Measurements from ENCODE around the gene ZNF571.
A peak's percentile ranks its signal among the peaks of the same experiment; 100 is the strongest.

The ZNF571 gene

DNA sequence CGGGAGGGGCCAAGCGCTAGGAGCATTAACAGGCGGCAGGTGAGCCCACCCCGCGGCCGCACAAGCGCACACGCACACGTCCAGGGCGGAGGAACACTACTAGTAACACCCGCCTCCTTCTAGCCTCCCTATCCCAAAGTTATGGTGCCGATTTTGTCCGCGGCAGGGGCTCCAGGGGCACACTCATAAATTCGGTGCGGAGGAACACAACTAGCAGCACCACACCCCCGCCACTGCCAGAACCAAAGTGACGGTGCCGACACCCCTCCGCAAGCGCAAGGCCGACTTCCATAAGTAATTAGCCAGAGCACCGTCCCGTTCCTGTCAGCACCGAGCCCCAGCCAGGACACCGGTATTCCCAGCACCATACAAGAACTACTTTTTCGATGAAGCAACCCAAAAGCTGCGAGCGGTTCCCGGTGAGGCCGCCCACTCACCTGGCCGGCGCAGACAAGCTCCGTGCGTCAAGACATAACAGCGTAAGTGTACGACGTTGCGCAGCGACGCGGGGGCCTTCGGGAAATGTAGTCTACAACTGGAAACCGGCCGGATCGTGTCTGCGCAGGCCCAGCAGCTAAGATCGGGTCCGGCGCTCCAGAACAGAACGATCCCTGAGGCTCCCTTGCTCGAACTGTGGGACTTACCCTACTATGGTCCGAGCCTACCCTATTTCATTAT is at the start of gene ZNF571, which contains the start of gene ZNF540:
Gene ZNF571, minus strand, starts transcription at position 489 of the 678 bp plus-strand sequence. CDS start 8,116 bp downstream, outside the sequence.
Gene ZNF540, plus strand, starts transcription at position 573 of the 678 bp plus-strand sequence. CDS start 3,572 bp downstream, outside the sequence.
- Mint-ChIP-seq H3K27ac (peak within 1 kb of the TSS; percentile 95), H3K9me3 (ENCODE audit: low read depth) (peaks cover 13% of the 10 kb centered on the region), H3K27me3 (no peaks in the 10 kb centered on the region), H3K4me3 (peak within 1 kb of the TSS; percentile 97), H3K4me1 (ENCODE audit: low read depth) (peaks cover 34% of the 10 kb centered on the region), H3K36me3 (peaks cover 33% of the 10 kb centered on the region)

DNA sequence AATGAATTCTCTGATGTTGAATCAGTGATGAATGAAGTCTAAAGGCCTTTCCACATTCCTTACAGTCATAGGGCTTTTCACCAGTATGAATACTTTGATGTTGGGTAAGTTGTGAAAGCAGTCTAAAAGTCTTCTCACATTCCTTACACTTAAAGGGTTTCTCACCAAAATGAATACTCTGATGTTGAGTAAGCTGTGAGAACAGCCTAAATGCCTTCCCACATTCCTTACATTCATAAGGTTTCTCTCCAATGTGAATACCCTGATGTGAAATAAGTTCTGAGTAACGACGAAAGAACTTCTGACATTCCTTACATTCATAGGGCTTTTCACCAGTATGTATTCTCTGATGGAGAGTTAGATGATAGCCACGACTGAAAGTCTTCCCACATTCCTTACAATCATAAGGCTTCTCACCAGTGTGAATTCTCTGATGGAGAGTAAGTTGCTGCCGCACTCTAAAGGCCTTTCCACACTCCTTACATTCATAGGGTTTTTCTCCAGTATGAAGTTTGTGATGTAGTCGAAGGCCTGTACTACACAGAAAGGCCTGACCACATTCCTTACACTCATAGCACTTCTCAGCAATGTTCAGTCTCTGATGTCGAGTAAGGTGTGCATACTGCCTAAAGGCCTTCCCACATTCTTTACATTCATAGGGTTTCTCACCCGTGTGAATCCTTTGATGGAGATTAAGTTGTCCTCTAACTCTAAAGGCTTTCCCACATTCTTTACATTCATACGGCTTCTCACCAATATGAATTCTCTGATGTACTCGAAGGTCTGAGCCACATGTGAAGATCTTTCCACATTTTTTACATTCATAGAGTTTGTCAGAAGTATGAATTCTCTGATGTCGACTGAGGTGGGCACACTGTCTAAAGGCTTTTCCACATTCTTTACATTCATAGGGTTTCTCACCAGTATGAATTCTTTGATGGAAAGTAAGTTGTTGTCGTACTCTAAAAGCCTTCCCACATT is 40.8 kb upstream of the ZNF571 start:
- H3K4me1 Mint-ChIP-seq (ENCODE audit: low read depth), result no peaks in the 10 kb centered on the region
- H3K9me3 Mint-ChIP-seq (ENCODE audit: low read depth), result peaks cover 38% of the 10 kb centered on the region
- no peaks in the 10 kb centered on the region for H3K27me3 Mint-ChIP-seq
- H3K27ac Mint-ChIP-seq, result no peak overlapping the region
- H3K36me3 Mint-ChIP-seq, result peaks cover 45% of the 10 kb centered on the region
- no peak overlapping the region for H3K4me3 Mint-ChIP-seq

DNA sequence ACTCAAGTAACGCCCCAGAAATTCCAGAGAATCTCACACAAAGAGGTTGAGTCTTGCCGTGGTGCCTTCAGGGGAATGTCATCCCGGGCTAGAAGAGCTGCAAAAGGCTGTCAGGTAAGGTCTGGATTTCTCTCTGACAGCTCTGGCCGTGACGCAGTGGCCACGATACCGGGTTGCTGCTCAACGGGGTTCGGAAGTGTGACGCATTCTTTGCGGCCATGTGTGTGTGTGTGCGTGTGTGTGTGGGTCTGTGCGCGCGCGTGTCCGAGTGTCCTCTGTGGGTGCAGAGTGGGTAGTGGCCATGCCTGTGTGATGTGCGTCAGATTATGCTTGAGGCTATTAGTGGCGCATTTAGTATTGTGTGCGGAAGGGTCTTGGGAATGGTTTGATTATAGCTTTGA is 390 bp upstream of the ZNF571 start:
- Mint-ChIP-seq H3K36me3 (peaks cover 38% of the 10 kb centered on the region), H3K4me3 (peak overlapping the region; percentile 97), H3K9me3 (ENCODE audit: low read depth) (peaks cover 13% of the 10 kb centered on the region), H3K27me3 (no peaks in the 10 kb centered on the region), H3K27ac (peak overlapping the region; percentile 95), H3K4me1 (ENCODE audit: low read depth) (peaks cover 34% of the 10 kb centered on the region)

DNA sequence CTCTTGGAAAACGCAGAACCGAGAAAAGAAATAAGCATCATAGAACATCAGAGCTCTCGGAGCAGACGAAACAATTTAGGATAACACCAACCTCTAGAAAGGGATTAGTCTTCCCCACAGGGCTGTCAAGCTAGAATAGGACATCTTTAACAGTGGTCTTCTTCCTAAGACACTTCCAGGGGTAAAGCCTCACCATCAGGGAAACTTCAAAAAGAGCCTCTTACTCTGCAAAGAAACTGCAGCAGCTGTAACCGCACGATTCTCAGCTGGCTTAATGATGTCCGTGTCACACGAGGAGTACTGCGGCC is 642 bp downstream of the ZNF571 start:
- Mint-ChIP-seq H3K9me3 (ENCODE audit: low read depth) (peaks cover 12% of the 10 kb centered on the region), H3K27ac (peak overlapping the region; percentile 95), H3K4me1 (ENCODE audit: low read depth) (peaks cover 34% of the 10 kb centered on the region), H3K4me3 (peak overlapping the region; percentile 97), H3K36me3 (peaks cover 33% of the 10 kb centered on the region), H3K27me3 (no peaks in the 10 kb centered on the region)

DNA sequence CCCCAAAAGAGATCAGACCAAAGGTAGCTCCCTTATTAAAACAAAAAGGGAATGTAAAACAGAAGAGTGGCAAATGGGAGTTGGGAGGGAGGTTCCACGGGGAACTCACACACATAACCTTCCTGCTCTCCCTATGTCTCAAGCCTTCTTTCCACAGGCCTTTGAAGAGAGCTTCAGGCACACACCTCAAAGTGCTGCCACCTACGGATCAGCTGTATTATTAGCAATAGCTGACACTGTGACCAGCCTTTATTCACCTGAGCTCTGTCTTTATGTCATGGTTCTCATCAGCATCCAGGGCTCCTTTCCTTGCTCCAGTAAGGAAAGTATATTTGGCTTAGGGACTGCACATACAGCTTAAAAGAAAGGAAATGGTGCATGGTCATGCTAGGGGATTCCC is 11.3 kb downstream of the ZNF571 start:
- H3K9me3 Mint-ChIP-seq (ENCODE audit: low read depth), result peaks cover 29% of the 10 kb centered on the region
- peaks cover 54% of the 10 kb centered on the region for H3K36me3 Mint-ChIP-seq
- no peak overlapping the region for H3K27ac Mint-ChIP-seq
- no peaks in the 10 kb centered on the region for H3K27me3 Mint-ChIP-seq
- no peaks in the 10 kb centered on the region for H3K4me1 Mint-ChIP-seq (ENCODE audit: low read depth)
- H3K4me3 Mint-ChIP-seq, result no peak overlapping the region

DNA sequence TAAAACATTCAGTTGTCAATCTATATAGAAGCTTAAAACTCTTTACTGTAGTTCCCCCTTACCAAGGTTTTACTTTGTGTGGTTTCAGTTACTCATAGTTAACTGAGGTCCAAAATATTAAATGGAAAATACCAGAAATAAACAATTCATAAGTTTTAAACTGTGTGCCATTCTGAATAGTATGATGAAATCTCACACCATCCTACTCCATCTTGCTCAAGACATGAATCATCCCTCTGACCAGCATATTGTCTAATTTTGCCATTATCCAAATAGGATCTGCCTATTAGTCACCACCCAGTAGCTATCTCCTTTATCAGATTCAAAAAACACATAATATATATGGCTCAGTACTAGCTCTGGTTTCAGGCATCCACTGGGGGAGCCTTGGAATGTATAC is 22.4 kb downstream of the ZNF571 start:
- Mint-ChIP-seq H3K9me3 (ENCODE audit: low read depth) (peaks cover 47% of the 10 kb centered on the region), H3K27me3 (no peaks in the 10 kb centered on the region), H3K4me3 (no peak overlapping the region), H3K4me1 (ENCODE audit: low read depth) (no peaks in the 10 kb centered on the region), H3K36me3 (peaks cover 64% of the 10 kb centered on the region), H3K27ac (no peak overlapping the region)

DNA sequence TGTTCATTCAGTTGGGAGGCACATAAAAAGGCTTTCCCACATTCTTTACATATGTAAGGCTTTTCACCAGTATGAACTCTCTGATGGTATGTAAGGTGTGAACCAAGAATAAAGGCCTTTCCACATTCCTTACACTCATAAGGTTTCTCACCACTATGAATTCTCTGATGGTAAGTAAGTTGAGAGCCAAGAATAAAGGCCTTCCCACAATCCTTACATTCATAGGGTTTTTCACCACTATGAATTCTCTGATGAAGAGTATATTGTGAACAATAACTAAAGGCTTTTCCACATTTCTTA is 29.3 kb downstream of the ZNF571 start:
- Mint-ChIP-seq H3K27ac (no peak overlapping the region), H3K4me1 (ENCODE audit: low read depth) (no peaks in the 10 kb centered on the region), H3K4me3 (no peak overlapping the region), H3K27me3 (no peaks in the 10 kb centered on the region), H3K9me3 (ENCODE audit: low read depth) (peaks cover 45% of the 10 kb centered on the region), H3K36me3 (peaks cover 70% of the 10 kb centered on the region)

DNA sequence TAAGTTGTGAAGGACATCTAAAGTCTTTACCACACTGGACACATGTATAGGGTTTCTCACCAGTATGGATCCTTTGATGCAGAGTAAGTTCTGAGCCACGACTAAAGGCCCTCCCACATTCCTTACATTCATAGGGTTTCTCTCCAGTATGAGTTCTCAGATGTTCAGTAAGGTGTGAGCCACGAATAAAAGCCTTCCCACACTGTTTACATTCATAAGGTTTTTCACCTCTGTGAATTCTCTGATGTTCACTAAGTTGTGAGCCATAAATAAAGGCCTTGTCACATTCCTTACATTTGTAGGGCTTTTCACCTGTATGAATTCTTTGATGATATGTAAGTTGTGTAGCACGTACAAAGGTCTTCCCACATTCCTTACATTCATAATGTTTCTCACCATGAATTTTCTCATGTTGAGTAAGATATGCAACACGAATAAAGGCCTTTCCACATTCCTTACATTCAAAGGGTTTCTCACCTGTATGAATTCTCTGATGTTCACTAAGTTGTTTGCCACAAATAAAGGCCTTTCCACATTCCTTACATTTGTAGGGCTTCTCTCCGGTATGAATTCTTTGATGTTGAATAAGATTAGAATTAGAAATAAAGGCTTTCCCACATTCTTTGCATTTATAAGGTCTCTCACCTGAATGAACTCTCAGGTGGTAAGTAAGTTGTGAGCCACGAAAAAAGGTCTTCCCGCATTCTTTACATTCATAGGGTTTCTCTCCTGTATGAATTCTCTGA is 29.8 kb downstream of the ZNF571 start:
- no peaks in the 10 kb centered on the region for H3K4me1 Mint-ChIP-seq (ENCODE audit: low read depth)
- no peaks in the 10 kb centered on the region for H3K27me3 Mint-ChIP-seq
- H3K4me3 Mint-ChIP-seq, result no peak overlapping the region
- peaks cover 65% of the 10 kb centered on the region for H3K36me3 Mint-ChIP-seq
- peaks cover 41% of the 10 kb centered on the region for H3K9me3 Mint-ChIP-seq (ENCODE audit: low read depth)
- H3K27ac Mint-ChIP-seq, result no peak overlapping the region

DNA sequence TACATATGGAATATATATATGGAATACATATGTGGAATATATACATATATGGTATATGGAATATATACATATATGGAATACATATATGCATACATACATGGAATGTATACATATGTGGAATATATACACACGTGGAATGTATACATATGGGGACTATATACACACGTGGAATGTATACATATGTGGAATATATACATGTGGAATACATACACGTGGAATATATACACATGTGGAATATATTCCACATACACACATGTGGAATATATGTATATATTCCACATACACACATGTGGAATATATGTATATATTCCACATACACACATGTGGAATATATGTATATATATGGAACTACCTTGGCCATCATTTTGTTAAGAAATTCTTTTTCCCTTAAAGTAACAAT is 31.1 kb downstream of the ZNF571 start:
- Mint-ChIP-seq H3K4me3 (no peak overlapping the region), H3K27me3 (no peaks in the 10 kb centered on the region), H3K27ac (no peak overlapping the region), H3K9me3 (ENCODE audit: low read depth) (peaks cover 36% of the 10 kb centered on the region), H3K4me1 (ENCODE audit: low read depth) (no peaks in the 10 kb centered on the region), H3K36me3 (peaks cover 58% of the 10 kb centered on the region)

DNA sequence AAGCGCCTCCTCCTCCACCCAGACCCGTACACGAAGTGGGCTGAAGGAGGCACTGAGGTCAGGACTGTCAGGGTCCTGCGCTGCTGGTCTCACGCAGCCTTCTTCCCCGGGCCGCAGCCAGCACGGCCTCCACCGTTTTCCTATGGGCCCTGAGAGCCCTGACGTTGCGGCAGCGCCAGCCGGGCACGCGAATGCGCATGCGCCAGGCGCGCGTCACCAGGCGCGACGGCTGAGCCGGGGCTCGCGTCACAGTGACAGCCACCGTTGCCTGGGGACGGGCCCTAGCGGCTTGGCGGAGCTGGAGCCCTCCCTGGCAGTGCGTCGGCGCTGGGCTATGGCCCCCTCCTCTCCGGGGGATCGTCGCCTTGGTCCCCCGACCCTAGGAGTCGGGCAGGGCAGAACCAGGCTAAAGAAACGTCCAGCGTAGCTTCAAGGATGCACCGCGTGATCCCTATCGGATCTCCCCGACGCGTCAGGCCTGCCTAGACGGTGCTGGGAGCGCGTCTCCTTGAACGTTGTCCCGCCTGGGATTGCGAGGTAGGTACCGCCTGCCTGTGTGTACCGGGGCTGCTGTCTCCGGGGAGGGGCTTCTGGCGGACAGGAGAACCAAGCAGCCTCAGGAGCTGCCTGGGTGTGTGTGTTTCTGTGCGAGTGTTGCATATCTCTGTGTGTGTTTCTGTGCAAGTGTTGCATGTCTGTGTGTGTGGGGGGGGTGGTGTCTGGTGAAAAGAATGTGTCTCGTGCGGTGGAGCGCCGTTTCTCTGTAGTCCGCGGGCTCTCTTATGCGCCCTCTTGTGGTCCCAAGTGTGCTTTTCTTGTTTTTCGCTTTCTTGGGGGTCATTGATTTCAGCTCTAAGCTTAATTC is 43.2 kb downstream of the ZNF571 start:
- H3K36me3 Mint-ChIP-seq, result peaks cover 27% of the 10 kb centered on the region
- peaks cover 3% of the 10 kb centered on the region for H3K4me1 Mint-ChIP-seq (ENCODE audit: low read depth)
- H3K27me3 Mint-ChIP-seq, result no peaks in the 10 kb centered on the region
- H3K27ac Mint-ChIP-seq, result no peak overlapping the region
- H3K4me3 Mint-ChIP-seq, result peak overlapping the region; percentile 86
- peaks cover 10% of the 10 kb centered on the region for H3K9me3 Mint-ChIP-seq (ENCODE audit: low read depth)

DNA sequence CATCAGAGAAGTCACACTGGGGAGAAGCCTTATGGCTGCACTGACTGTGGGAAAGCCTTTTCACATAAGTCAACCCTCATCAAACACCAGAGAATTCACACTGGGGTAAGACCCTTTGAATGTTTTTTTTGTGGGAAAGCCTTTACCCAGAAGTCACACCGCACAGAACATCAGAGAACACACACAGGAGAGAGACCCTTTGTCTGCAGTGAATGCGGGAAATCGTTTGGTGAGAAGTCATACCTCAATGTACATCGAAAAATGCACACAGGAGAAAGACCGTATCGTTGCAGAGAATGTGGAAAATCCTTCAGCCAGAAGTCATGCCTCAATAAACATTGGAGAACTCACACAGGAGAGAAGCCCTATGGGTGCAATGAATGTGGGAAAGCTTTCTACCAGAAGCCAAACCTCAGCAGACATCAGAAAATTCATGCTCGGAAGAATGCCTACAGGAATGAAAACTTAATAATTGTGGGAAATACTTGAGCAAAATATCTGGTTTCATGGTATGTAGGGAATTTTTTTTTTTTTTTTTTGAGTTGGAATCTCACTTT is 57.1 kb downstream of the ZNF571 start:
- H3K27me3 Mint-ChIP-seq, result no peaks in the 10 kb centered on the region
- H3K9me3 Mint-ChIP-seq (ENCODE audit: low read depth), result peaks cover 25% of the 10 kb centered on the region
- H3K4me3 Mint-ChIP-seq, result no peak overlapping the region
- H3K27ac Mint-ChIP-seq, result no peak overlapping the region
- peaks cover 44% of the 10 kb centered on the region for H3K36me3 Mint-ChIP-seq
- no peaks in the 10 kb centered on the region for H3K4me1 Mint-ChIP-seq (ENCODE audit: low read depth)

DNA sequence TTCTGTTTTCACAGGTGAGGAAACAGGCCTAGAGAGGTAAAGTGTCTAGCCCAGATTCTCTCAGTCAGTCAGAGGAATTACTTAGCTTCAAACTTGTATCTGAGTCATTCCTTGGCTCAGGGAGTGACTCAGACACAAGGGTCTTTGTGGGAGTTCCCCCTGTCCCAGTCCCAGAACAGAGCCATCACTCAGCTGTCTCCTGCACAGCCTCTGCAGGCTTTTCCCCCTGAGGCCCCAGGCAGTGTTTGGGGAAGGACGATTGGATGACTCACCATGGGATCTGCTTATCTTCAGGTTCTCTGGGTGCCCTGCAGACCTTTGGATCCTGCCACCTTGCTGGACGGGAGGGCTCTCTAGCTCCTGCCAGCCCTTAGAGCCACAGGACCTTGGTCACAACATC is 74.7 kb downstream of the ZNF571 start:
- Mint-ChIP-seq H3K27me3 (no peaks in the 10 kb centered on the region), H3K4me1 (ENCODE audit: low read depth) (no peaks in the 10 kb centered on the region), H3K9me3 (ENCODE audit: low read depth) (peaks cover 19% of the 10 kb centered on the region), H3K36me3 (peaks cover 57% of the 10 kb centered on the region), H3K27ac (no peak overlapping the region), H3K4me3 (no peak overlapping the region)
